H1 (cell line): ENCODE results near the gene TCF25. TPM values are rescaled to one million over a fixed set of nuclear protein-coding genes. Genes with fewer than 3 reads are reported as not detected.

Experiments used
- CTCF ChIA-PET: fragments of 300-600 bp; sonication (Branson Sonifier 250); formaldehyde crosslinking; loops from one replicate; lab custom pipeline; 2021; ENCODE audit not compliant: partially characterized antibody; lab: Charles Lee
- POLR2A ChIA-PET: fragments of 300-600 bp; sonication (Branson Sonifier 250); formaldehyde crosslinking; loops from one replicate; lab custom pipeline; 2021; ENCODE audit warnings: inconsistent platforms; ENCODE audit not compliant: partially characterized antibody; lab: Charles Lee
- DNase-seq, 2 experiments: peaks; one replicate each; pipeline versions ENCODE4 v3.0.0 to v3.0.0-alpha.2; 2010 to 2022; ENCODE audit warnings: low spot score in 2 of 2, low read depth in 1 of 2, mixed read lengths in 1 of 2
- FAIRE-seq: peaks from 2 replicates; lab custom pipeline; 2011; peaks lifted over from hg19 to GRCh38; lab: Jason Lieb, UNC
- H2AFZ ChIP-seq: 2 replicates; pipeline ENCODE4 v1.8.1; 2012; ENCODE audit warnings: low read length, inconsistent platforms
- H2AK5ac ChIP-seq: 2 replicates; pipeline ENCODE4 v1.6.1; 2013; ENCODE audit warnings: low read depth, low read length
- H2BK120ac ChIP-seq: replicated peaks from 2 replicates; pipeline ENCODE3; 2013; ENCODE audit warnings: low read depth, low read length, inconsistent platforms
- H2BK12ac ChIP-seq: 2 replicates; pipeline ENCODE4 v1.6.1; 2013; ENCODE audit warnings: low read depth, low read length
- H2BK15ac ChIP-seq: 2 replicates; pipeline ENCODE4 v1.6.1; 2013; ENCODE audit warnings: low read length
- H2BK20ac ChIP-seq: 2 replicates; pipeline ENCODE4 v1.6.1; 2013; ENCODE audit warnings: low read length
- H2BK5ac ChIP-seq: 2 replicates; pipeline ENCODE4 v1.6.1; 2013; ENCODE audit warnings: low read depth, low read length
- H3K14ac ChIP-seq: 2 replicates; pipeline ENCODE4 v1.6.1; 2013; ENCODE audit warnings: inconsistent platforms; ENCODE audit not compliant: insufficient read length
- H3K18ac ChIP-seq: 2 replicates; pipeline ENCODE4 v1.6.1; 2013; ENCODE audit warnings: low read length; ENCODE audit errors: extremely low read depth
- H3K23ac ChIP-seq: 2 replicates; pipeline ENCODE4 v1.6.1; 2013; ENCODE audit warnings: inconsistent platforms; ENCODE audit not compliant: insufficient read length
- H3K23me2 ChIP-seq: 2 replicates; pipeline ENCODE4 v1.6.1; 2013; ENCODE audit warnings: low read depth, low read length
- H3K27ac ChIP-seq: 2 replicates; pipeline ENCODE4 v1.6.1; 2011; ENCODE audit warnings: low read depth, low read length, inconsistent platforms
- H3K27me3 ChIP-seq, 4 experiments: replicated peaks in 1 of 4; 1 replicate in 1 of 4; 2 replicates in 3 of 4; pipeline versions ENCODE4 v1.6.1 to v1.8.1; 2011 to 2013; ENCODE audit warnings: low read length in 3 of 4, mild to moderate bottlenecking in 3 of 4, inconsistent platforms in 2 of 4, mixed read lengths in 2 of 4, moderate library complexity in 1 of 4; ENCODE audit not compliant: control insufficient read depth in 3 of 4, insufficient read depth in 3 of 4; ENCODE audit errors: extremely low read depth in 1 of 4
- H3K36me3 ChIP-seq, 4 experiments: 2 replicates each; pipeline versions ENCODE4 v1.6.1 to v1.8.1; 2011 to 2013; ENCODE audit warnings: mild to moderate bottlenecking in 4 of 4, low read length in 3 of 4, moderate library complexity in 2 of 4, control low read depth in 1 of 4, inconsistent platforms in 1 of 4; ENCODE audit not compliant: insufficient read depth in 4 of 4, control insufficient read depth in 2 of 4
- H3K4ac ChIP-seq: replicated peaks from 2 replicates; pipeline ENCODE3; 2013; ENCODE audit warnings: low read length, low read depth, mixed read lengths, inconsistent platforms; ENCODE audit not compliant: insufficient read length
- H3K4me1 ChIP-seq, 4 experiments: replicated peaks in 1 of 4; 1 replicate in 1 of 4; 2 replicates in 3 of 4; pipeline versions ENCODE4 v1.6.1 to v1.8.1; 2011 to 2013; ENCODE audit warnings: low read length in 3 of 4, inconsistent platforms in 2 of 4, mixed read lengths in 1 of 4; ENCODE audit not compliant: insufficient read depth in 4 of 4, control insufficient read depth in 3 of 4
- H3K4me2 ChIP-seq, 2 experiments: 2 replicates each; pipeline versions ENCODE4 v1.6.1 to v1.8.1; 2011 to 2013; ENCODE audit warnings: low read depth in 2 of 2, low read length in 2 of 2, control low read depth in 1 of 2, inconsistent platforms in 1 of 2, mild to moderate bottlenecking in 1 of 2; ENCODE audit not compliant: insufficient read depth in 1 of 2
- H3K4me3 ChIP-seq, 4 experiments: fragments of 200-600, 300-600 bp in 1 of 4; sonication (generic), shearing (Covaris generic), sonication (Bioruptor Twin) in 1 of 4; 2 replicates each; pipeline versions ENCODE4 v1.5.1 to v1.8.1; 2011 to 2016; ENCODE audit warnings: low read length in 4 of 4, low read depth in 3 of 4, control low read depth in 2 of 4, inconsistent platforms in 2 of 4, mild to moderate bottlenecking in 2 of 4, mixed read lengths in 1 of 4, moderate library complexity in 1 of 4; ENCODE audit not compliant: insufficient read depth in 2 of 4; ENCODE audit errors: extremely low read depth in 1 of 4
- H3K56ac ChIP-seq: replicated peaks from 2 replicates; pipeline ENCODE3; 2013; ENCODE audit warnings: low read depth, mild to moderate bottlenecking, mixed read lengths, low read length, inconsistent platforms; ENCODE audit not compliant: insufficient read length
- H3K79me1 ChIP-seq: 2 replicates; pipeline ENCODE4 v1.6.1; 2013; ENCODE audit warnings: low read depth, low read length, control low read depth
- H3K79me2 ChIP-seq, 2 experiments: 2 replicates each; pipeline versions ENCODE4 v1.6.1 to v1.8.1; 2012 to 2013; ENCODE audit warnings: low read length in 2 of 2, mild to moderate bottlenecking in 2 of 2, inconsistent platforms in 1 of 2; ENCODE audit not compliant: insufficient read depth in 2 of 2, control insufficient read depth in 1 of 2
- H3K9ac ChIP-seq, 4 experiments: replicated peaks in 1 of 4; 1 replicate in 1 of 4; 2 replicates in 3 of 4; pipeline versions ENCODE4 v1.6.1 to v1.8.1; 2011 to 2013; ENCODE audit warnings: low read depth in 3 of 4, low read length in 3 of 4, control low read depth in 2 of 4, mild to moderate bottlenecking in 2 of 4, moderate library complexity in 2 of 4, inconsistent platforms in 1 of 4; ENCODE audit errors: extremely low read depth in 1 of 4
- H3K9me3 ChIP-seq, 2 experiments: 2 replicates each; pipeline versions ENCODE4 v1.6.1 to v1.8.1; 2012 to 2013; ENCODE audit warnings: mild to moderate bottlenecking in 2 of 2, moderate library complexity in 2 of 2, control low read depth in 1 of 2, inconsistent platforms in 1 of 2, low read depth in 1 of 2, low read length in 1 of 2, mixed read lengths in 1 of 2; ENCODE audit not compliant: insufficient read depth in 2 of 2
- H4K20me1 ChIP-seq, 2 experiments: replicated peaks in 1 of 2; 2 replicates each; pipeline versions ENCODE3 to v1.8.1; 2011 to 2013; ENCODE audit warnings: inconsistent platforms in 2 of 2, low read length in 2 of 2, mild to moderate bottlenecking in 1 of 2; ENCODE audit not compliant: insufficient read depth in 2 of 2, control insufficient read depth in 1 of 2
- H4K5ac ChIP-seq: 2 replicates; pipeline ENCODE4 v1.6.1; 2013; ENCODE audit warnings: low read length, low read depth, mixed read lengths, inconsistent platforms; ENCODE audit not compliant: insufficient read length
- H4K8ac ChIP-seq: 2 replicates; pipeline ENCODE4 v1.8.0; 2013; ENCODE audit warnings: mild to moderate bottlenecking, moderate library complexity, low read length, inconsistent platforms; ENCODE audit not compliant: insufficient read depth; ENCODE audit errors: extremely low read depth
- H4K91ac ChIP-seq: replicated peaks from 2 replicates; pipeline ENCODE3; 2013; ENCODE audit warnings: low read length, mixed read lengths, inconsistent platforms; ENCODE audit not compliant: insufficient read length
- ASH2L ChIP-seq: fragments of 200-600, 300-600 bp; sonication (generic); IDR thresholded peaks from one replicate; pipeline ENCODE4 v1.7.1; 2017; ENCODE audit warnings: low read length
- ATF3 ChIP-seq: IDR thresholded peaks from 2 replicates; pipeline ENCODE4 v1.6.1; 2011; ENCODE audit warnings: low read depth, mild to moderate bottlenecking, low read length; ENCODE audit not compliant: insufficient read depth
- BRCA1 ChIP-seq: IDR thresholded peaks from 2 replicates; pipeline ENCODE4 v1.6.1; 2012; ENCODE audit warnings: low read depth, low read length, improper control_type of control experiment
- EZH2 ChIP-seq: fragments of 200-600 bp; sonication (generic); IDR thresholded peaks from 2 replicates; pipeline ENCODE4 v1.7.1; 2012; ENCODE audit warnings: low read depth, mild to moderate bottlenecking, moderate library complexity, low read length, inconsistent platforms; ENCODE audit not compliant: severe bottlenecking
- FOSL1 ChIP-seq: IDR thresholded peaks from 2 replicates; pipeline ENCODE4 v1.6.1; 2011; ENCODE audit warnings: mild to moderate bottlenecking, low read depth, low read length, moderate library complexity; ENCODE audit not compliant: insufficient read depth
- GABPA ChIP-seq: IDR thresholded peaks from 2 replicates; pipeline ENCODE4 v1.6.1; 2011; ENCODE audit warnings: mild to moderate bottlenecking, low read length, moderate library complexity, borderline replicate concordance; ENCODE audit not compliant: insufficient read depth
- HDAC2 ChIP-seq, 2 experiments: fragments of 300-600 bp in 1 of 2; sonication (generic) in 1 of 2; IDR thresholded peaks; 2 replicates each; pipeline ENCODE4 v1.6.1; 2011 to 2012; ENCODE audit warnings: low read depth in 2 of 2, low read length in 2 of 2, mild to moderate bottlenecking in 2 of 2, moderate library complexity in 2 of 2, borderline replicate concordance in 1 of 2, inconsistent platforms in 1 of 2
- HDAC6 ChIP-seq: IDR thresholded peaks from one replicate; pipeline ENCODE4 v1.7.1; 2012; ENCODE audit warnings: low read depth, mild to moderate bottlenecking, inconsistent platforms, low read length, moderate library complexity
- MAX ChIP-seq: IDR thresholded peaks from 2 replicates; pipeline ENCODE4 v1.6.1; 2012; ENCODE audit warnings: inconsistent platforms
- RBBP5 ChIP-seq: IDR thresholded peaks from 2 replicates; pipeline ENCODE4 v1.7.1; 2012; ENCODE audit warnings: low read depth, mild to moderate bottlenecking, inconsistent platforms, low read length, moderate library complexity, borderline replicate concordance
- RFX5 ChIP-seq: IDR thresholded peaks from 2 replicates; pipeline ENCODE4 v1.6.1; 2011; ENCODE audit warnings: low read depth, low read length, improper control_type of control experiment, borderline replicate concordance
- SP1 ChIP-seq: IDR thresholded peaks from 2 replicates; pipeline ENCODE4 v1.6.1; 2011; ENCODE audit warnings: low read depth, low read length
- SRF ChIP-seq: IDR thresholded peaks from 2 replicates; pipeline ENCODE4 v1.6.1; 2011; ENCODE audit warnings: mild to moderate bottlenecking, low read depth, low read length, moderate library complexity
- TBP ChIP-seq: IDR thresholded peaks from 2 replicates; pipeline ENCODE4 v1.6.1; 2011; ENCODE audit warnings: low read depth, low read length, improper control_type of control experiment
- WGBS, 2 experiments: shearing (Covaris generic) in 1 of 2; methylation state at CpG; one replicate each; pipeline versions ENCODE4 v1.1.6 to v1.1.7; 2013 to 2015; ENCODE audit warnings: low lambda C conversion rate in 2 of 2, mixed read lengths in 2 of 2, inconsistent platforms in 1 of 2, low coverage in 1 of 2, missing lambda C conversion rate in 1 of 2; ENCODE audit not compliant: insufficient replicate concordance in 2 of 2, insufficient coverage in 1 of 2, insufficient read length in 1 of 2; ENCODE audit errors: extremely low coverage in 1 of 2, missing lambda C conversion rate in 1 of 2; 5-methylcytosine and 5-hydroxymethylcytosine counted together
- polyA plus RNA-seq, 7 experiments: library from polyadenylated mRNA; depleted of rRNA in 3 of 7; stranded (reverse) in 5 of 7; unstranded in 2 of 7; fragments of >200 nt in 5 of 7; fragments of 200-250 nt in 2 of 7; gene quantifications; 1 replicate in 5 of 7; 2 replicates in 1 of 7; 4 replicates in 1 of 7; pipeline versions ENCODE4 v1.2.1 to v1.2.3, GENCODE V29; 2011 to 2013; ENCODE audit warnings: missing spikeins in 2 of 7, mixed read lengths in 2 of 7
- total RNA-seq: library from RNA; stranded (reverse); fragmentation: NEBNext Ultra II Directional; extraction: Animal tissue kit (Norgen Biotek cat#: 25700); gene quantifications from 2 replicates; pipeline ENCODE4 v1.2.1, GENCODE V29; 2021

Gene TCF25
- total and polyA plus RNA-seq, 2 of the 8 experiments (the other 6 are each of a cell fraction or from before 2014, with no cell fraction given): 78.1 to 102 TPM

GRCh38 chr16:89936034-89936433 lies 62.6 kb downstream of the TCF25 start:
- H3K79me2 ChIP-seq: no peaks in the 10 kb centered on the region
- H3K23me2 ChIP-seq: no peaks in the 10 kb centered on the region
- CTCF ChIA-PET: no interaction called here
- TF ChIP-seq FOSL1 (no peak), ASH2L (no peak), GABPA (no peak), TBP (no peak), HDAC6 (no peak), SRF (no peak), RBBP5 (no peak), BRCA1 (no peak), SP1 (no peak), EZH2 (no peak), ATF3 (no peak), RFX5 (no peak), MAX (no peak), HDAC2 (IDR thresholded peaks at IDR 0.05; ENCODE audit: borderline replicate concordance in 1 of 2, low read depth in 2 of 2, low read length in 2 of 2) (no peak)

More at GRCh38 chr16:89936034-89936433, 62.6 kb downstream of the TCF25 start:
- POLR2A ChIA-PET: interaction anchor here (2.9 to 3.6 kb wide), 2 partner anchors 11 to 12 kb away, joined by 8 to 16 read pairs; no protein-coding TSS in a partner anchor
- Histone ChIP-seq H3K4me3 (no peak overlapping the region), H4K8ac (no peak overlapping the region), H3K27me3 (no peaks in the 10 kb centered on the region), H4K5ac (no peak overlapping the region), H3K27ac (no peak overlapping the region), H3K18ac (no peak overlapping the region), H4K91ac (no peak overlapping the region), H3K4ac (no peak overlapping the region), H2BK12ac (no peak overlapping the region), H2BK20ac (no peak overlapping the region), H3K79me1 (no peaks in the 10 kb centered on the region; the same call in 1 of the 2 replicates), H4K20me1 (peaks cover 7 to 28% of the 10 kb centered on the region in 2 experiments), H2BK5ac (no peak overlapping the region), H3K4me2 (no peak overlapping the region), H3K9me3 (no peaks in the 10 kb centered on the region), H3K4me1 (no peaks in the 10 kb centered on the region), H3K36me3 (peaks cover 14 to 46% (median 33%) of the 10 kb centered on the region in 4 experiments; a peak in 6 of 8 replicates), H2AK5ac (no peak overlapping the region), H2AFZ (no peak overlapping the region), H3K56ac (no peak overlapping the region), H2BK120ac (no peak overlapping the region), H3K23ac (no peak overlapping the region), H3K14ac (no peak overlapping the region), H2BK15ac (no peak overlapping the region), H3K9ac (no peak overlapping the region)
- 91% methylated on average over 13 of the region's 13 CpGs; no CpG with 5 or more reads in 1 of the 2 experiments for WGBS, 2 experiments
- FAIRE-seq: no peak
- no peak for DNase-seq
